ENCODE results near the gene FIBP.

FIBP gene

GRCh38 chr11:65867284-65868071 lies 20.8 kb downstream of the FIBP start:
- Histone ChIP-seq H3K9me3 (no peaks in the 10 kb centered on the region), H3K27me3 (no peaks in the 10 kb centered on the region), H3K27ac (no peak overlapping the region), H3K36me3 (peaks cover 29 to 80% (median 68%) of the 10 kb centered on the region in 3 donors), H3K4me1 (peaks cover 0 to 32% (median 24%) of the 10 kb centered on the region in 4 donors), H3K4me3 (no peak overlapping the region)
- intact Hi-C loops (cut with DNase I; ENCODE audit: low total_unique reads), result no loop called here
- DNase-seq, result no peak
- TF ChIP-seq CTCF (IDR thresholded peaks at IDR 0.05), result no peak

GRCh38 chr11:65866509-65867283 lies 21.6 kb downstream of the FIBP start:
- Histone ChIP-seq H3K36me3 (peaks cover 37 to 87% (median 73%) of the 10 kb centered on the region in 3 donors), H3K27me3 (no peaks in the 10 kb centered on the region), H3K27ac (no peak overlapping the region), H3K4me1 (peaks cover 0 to 33% (median 29%) of the 10 kb centered on the region in 4 donors), H3K9me3 (no peaks in the 10 kb centered on the region), H3K4me3 (no peak overlapping the region)
- no peak for DNase-seq
- no peak for TF ChIP-seq CTCF (IDR thresholded peaks at IDR 0.05)
- intact Hi-C loops (cut with DNase I; ENCODE audit: low total_unique reads), result no loop called here

GRCh38 chr11:65865550-65866172 lies 22.6 kb downstream of the FIBP start:
- no peaks in the 10 kb centered on the region for H3K27me3 ChIP-seq
- H3K4me1 ChIP-seq, result peaks cover 0 to 32% (median 26%) of the 10 kb centered on the region in 4 donors
- H3K9me3 ChIP-seq, result no peaks in the 10 kb centered on the region
- H3K27ac ChIP-seq, result no peak overlapping the region
- intact Hi-C loops (cut with DNase I; ENCODE audit: low total_unique reads), result no loop called here
- DNase-seq, result no peak
- no peak overlapping the region for H3K4me3 ChIP-seq
- peaks cover 38 to 87% (median 73%) of the 10 kb centered on the region in 3 donors for H3K36me3 ChIP-seq
- TF ChIP-seq CTCF (IDR thresholded peaks at IDR 0.05), result no peak

GRCh38 chr11:65864706-65865471 lies 23.4 kb downstream of the FIBP start:
- Histone ChIP-seq H3K4me1 (peaks cover 0 to 29% (median 22%) of the 10 kb centered on the region in 4 donors), H3K27me3 (no peaks in the 10 kb centered on the region), H3K9me3 (no peaks in the 10 kb centered on the region), H3K36me3 (peaks cover 38 to 81% (median 68%) of the 10 kb centered on the region in 3 donors), H3K27ac (no peak overlapping the region), H3K4me3 (no peak overlapping the region)
- intact Hi-C loops (cut with DNase I; ENCODE audit: low total_unique reads), result no loop called here
- no peak for TF ChIP-seq CTCF (IDR thresholded peaks at IDR 0.05)
- DNase-seq, result no peak
